Endothelial cell of umbilical vein (primary cell): ENCODE measurements around the gene SMOC1. TPM values are rescaled to one million over a fixed set of nuclear protein-coding genes. Genes with fewer than 3 reads are reported as not detected.

Experiments used
- BruUV-seq: library from RNA; stranded (reverse); fragments of 400-500 nt; replicated peaks from 2 replicates; lab custom pipeline; 2021; lab: Mats Ljungman, UMichigan
- CTCF ChIA-PET: fragments of 300-600, 350-600 bp; sonication (Branson Sonifier 250); formaldehyde crosslinking; loops from one replicate; lab custom pipeline; 2021; ENCODE audit warnings: antibody characterized with exemption, inconsistent platforms; lab: Charles Lee
- POLR2A ChIA-PET: fragments of 300-600, 350-600 bp; sonication (Branson Sonifier 250); formaldehyde crosslinking; loops from one replicate; lab custom pipeline; 2021; ENCODE audit warnings: antibody characterized with exemption, inconsistent platforms; lab: Charles Lee
- DNase-seq: peaks from one replicate; pipeline ENCODE4 v3.0.0-alpha.2; 2011; ENCODE audit warnings: low read depth, low spot score
- FAIRE-seq: peaks from 2 replicates; lab custom pipeline; 2011; peaks lifted over from hg19 to GRCh38; lab: Jason Lieb, UNC
- H2AFZ ChIP-seq: 2 replicates; pipeline ENCODE4 v1.6.0; 2012; ENCODE audit warnings: low read depth, low read length, control low read depth, inconsistent platforms
- H3K27ac ChIP-seq: 2 replicates; pipeline ENCODE4 v1.5.1; 2011; ENCODE audit warnings: low read depth, mild to moderate bottlenecking, control low read depth, low read length, moderate library complexity; ENCODE audit not compliant: insufficient read depth
- H3K27me3 ChIP-seq, 2 experiments: 2 replicates each; pipeline versions ENCODE4 v1.6.0 to v1.6.1; 2011; ENCODE audit warnings: low read length in 2 of 2, mixed read lengths in 1 of 2; ENCODE audit not compliant: control insufficient read depth in 2 of 2, insufficient read depth in 2 of 2
- H3K36me3 ChIP-seq, 2 experiments: 2 replicates in 1 of 2; 3 replicates in 1 of 2; pipeline ENCODE4 v1.5.1; 2011; ENCODE audit warnings: low read length in 2 of 2, mild to moderate bottlenecking in 1 of 2, moderate library complexity in 1 of 2; ENCODE audit not compliant: control insufficient read depth in 2 of 2, insufficient read depth in 2 of 2; ENCODE audit errors: extremely low read depth in 1 of 2
- H3K4me1 ChIP-seq: 3 replicates; pipeline ENCODE4 v1.5.1; 2011; ENCODE audit warnings: mild to moderate bottlenecking, low read length; ENCODE audit not compliant: control insufficient read depth, insufficient read depth; ENCODE audit errors: extremely low read depth
- H3K4me2 ChIP-seq: 2 replicates; pipeline ENCODE4 v1.6.1; 2011; ENCODE audit warnings: low read length, control low read depth, mixed read lengths; ENCODE audit not compliant: insufficient read depth
- H3K4me3 ChIP-seq, 3 experiments: fragments of 200-600 bp in 1 of 3; sonication (generic), shearing (Covaris generic) in 1 of 3; replicated peaks in 1 of 3; 2 replicates each; pipeline ENCODE4 v1.5.1; 2011 to 2016; ENCODE audit warnings: control low read depth in 3 of 3, low read length in 3 of 3, mild to moderate bottlenecking in 2 of 3, inconsistent platforms in 1 of 3, low read depth in 1 of 3, moderate library complexity in 1 of 3; ENCODE audit not compliant: insufficient read depth in 1 of 3
- H3K79me2 ChIP-seq: 2 replicates; pipeline ENCODE4 v1.6.0; 2012; ENCODE audit warnings: low read length, inconsistent platforms; ENCODE audit not compliant: control insufficient read depth, insufficient read depth
- H3K9ac ChIP-seq: replicated peaks from 2 replicates; pipeline ENCODE3; 2011; ENCODE audit warnings: low read length, control low read depth; ENCODE audit not compliant: insufficient read depth; ENCODE audit errors: extremely low read depth
- H3K9me1 ChIP-seq: replicated peaks from 3 replicates; pipeline ENCODE4 v1.6.0; 2011; ENCODE audit warnings: mild to moderate bottlenecking, low read length; ENCODE audit not compliant: control insufficient read depth, insufficient read depth; ENCODE audit errors: extremely low read depth
- H3K9me3 ChIP-seq: replicated peaks from 2 replicates; pipeline ENCODE4 v1.5.1; 2012; ENCODE audit warnings: low read length, inconsistent platforms; ENCODE audit not compliant: control insufficient read depth, insufficient read depth
- H4K20me1 ChIP-seq: replicated peaks from 2 replicates; pipeline ENCODE3; 2011; ENCODE audit warnings: mild to moderate bottlenecking, low read length; ENCODE audit not compliant: control insufficient read depth, insufficient read depth; ENCODE audit errors: extremely low read depth
- EZH2 ChIP-seq: IDR thresholded peaks from 2 replicates; pipeline ENCODE4 v1.6.1; 2012; ENCODE audit warnings: borderline replicate concordance, low read depth, mild to moderate bottlenecking, moderate library complexity, low read length, inconsistent platforms; ENCODE audit not compliant: severe bottlenecking
- FOS ChIP-seq: IDR thresholded peaks from 2 replicates; pipeline ENCODE4 v1.6.1; 2011; ENCODE audit warnings: mild to moderate bottlenecking, low read length, moderate library complexity, borderline replicate concordance; ENCODE audit not compliant: insufficient read depth
- GATA2 ChIP-seq: IDR thresholded peaks from 2 replicates; pipeline ENCODE4 v1.7.0; 2011; ENCODE audit warnings: low read depth, mild to moderate bottlenecking, moderate library complexity, mixed read lengths, low read length; ENCODE audit not compliant: insufficient read length, insufficient read depth
- JUN ChIP-seq: IDR thresholded peaks from 2 replicates; pipeline ENCODE4 v1.6.1; 2011; ENCODE audit warnings: borderline replicate concordance, low read depth; ENCODE audit not compliant: insufficient read length, insufficient read depth
- MYC ChIP-seq: IDR thresholded peaks from one replicate; pipeline ENCODE4 v1.6.1; 2011; ENCODE audit warnings: mild to moderate bottlenecking, low read depth, low read length
- POLR2A ChIP-seq: IDR thresholded peaks from 2 replicates; pipeline ENCODE4 v1.6.1; 2012; ENCODE audit warnings: low read depth, mild to moderate bottlenecking, control low read depth, low read length
- POLR2AphosphoS5 ChIP-seq: IDR thresholded peaks from 2 replicates; pipeline ENCODE4 v1.6.1; 2012; ENCODE audit warnings: low read depth, mild to moderate bottlenecking, control low read depth, low read length, moderate library complexity; ENCODE audit not compliant: insufficient read depth
- dilution Hi-C: fragments of 300-500 bp; cut with MboI; formaldehyde crosslinking; loops from one replicate; pipeline ENCODE4 v1.15.0; 2019; ENCODE audit warnings: low sequenced_read_pairs; ENCODE audit not compliant: extremely low pct_ligation_motif_present
- intact Hi-C: fragments of 100-400 bp; cut with micrococcal nuclease; formaldehyde crosslinking; loops from one replicate; pipeline ENCODE4 v1.10.0; 2022
- polyA plus RNA-seq, 4 experiments: library from polyadenylated mRNA; depleted of rRNA in 3 of 4; stranded (reverse) in 3 of 4; unstranded in 1 of 4; fragments of >200 nt; gene quantifications; 2 replicates each; pipeline versions ENCODE4 v1.2.1 to v1.2.3, GENCODE V29; 2011 to 2012; ENCODE audit warnings: missing spikeins in 1 of 4
- total RNA-seq: library from RNA; stranded (reverse); gene quantifications from 2 replicates; pipeline ENCODE4 v1.2.3, GENCODE V29; 2021
- TF ChIP-seq, protein P1 (sequence below): IDR thresholded peaks from 2 replicates; pipeline ENCODE4 v1.6.1; 2011; ENCODE audit not compliant: insufficient read depth, insufficient read length
- TF ChIP-seq, protein P2 (sequence below), 2 donors: IDR thresholded peaks; 1 replicate in 1 of 2; 2 replicates in 1 of 2; pipeline ENCODE4 v1.5.1; 2011; ENCODE audit warnings: low read length in 2 of 2, mild to moderate bottlenecking in 2 of 2, moderate library complexity in 2 of 2, control low read depth in 1 of 2, inconsistent platforms in 1 of 2, low read depth in 1 of 2; ENCODE audit not compliant: insufficient read depth in 1 of 2; ENCODE audit errors: extremely low read depth in 1 of 2

SMOC1 gene
- total and polyA plus RNA-seq, 2 donors (not counting 3 experiments of a cell fraction or from before 2014, with no cell fraction given), result 0.97 to 1.1 TPM

DNA sequence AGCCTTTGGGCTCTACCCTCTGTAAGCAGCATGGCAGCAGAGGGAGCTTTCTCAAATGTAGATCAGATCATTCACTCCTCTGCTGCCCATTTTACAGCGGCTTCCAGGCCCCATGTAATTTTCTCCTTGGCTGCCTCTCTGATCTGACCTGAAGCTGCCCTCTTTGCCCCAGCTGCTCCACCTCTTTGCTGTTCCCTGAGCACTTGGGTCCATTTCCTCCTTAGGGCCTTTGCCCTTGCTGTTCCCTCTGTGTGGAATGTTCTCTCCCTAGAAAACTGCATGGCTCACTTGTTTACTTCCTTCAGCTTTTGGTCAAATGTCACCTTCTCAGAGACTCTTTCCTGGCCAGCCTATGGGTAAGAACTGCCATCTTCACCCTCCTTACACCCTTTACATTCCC is 37.2 kb downstream of the SMOC1 start:
- dilution Hi-C loops (no loop called here), intact Hi-C loops (no loop called here)
- Histone ChIP-seq H3K9me1 (no peaks in the 10 kb centered on the region), H2AFZ (no peak overlapping the region), H3K36me3 (no peaks in the 10 kb centered on the region), H4K20me1 (no peaks in the 10 kb centered on the region), H3K4me2 (no peak overlapping the region), H3K9me3 (no peaks in the 10 kb centered on the region), H3K27ac (no peak overlapping the region), H3K27me3 (no peaks in the 10 kb centered on the region), H3K4me1 (no peaks in the 10 kb centered on the region), H3K9ac (no peak overlapping the region), H3K79me2 (no peaks in the 10 kb centered on the region), H3K4me3 (no peak overlapping the region)
- ChIA-PET CTCF (interaction anchor here (1.2 kb wide), 1 partner anchor 112 kb away, joined by 4 read pairs; no protein-coding TSS in a partner anchor), POLR2A (no interaction called here)
- TF ChIP-seq POLR2AphosphoS5 (no peak), POLR2A (no peak), GATA2 (no peak), EZH2 (no peak), FOS (no peak), JUN (no peak), MYC (no peak)
- TF ChIP-seq, protein P1, sequence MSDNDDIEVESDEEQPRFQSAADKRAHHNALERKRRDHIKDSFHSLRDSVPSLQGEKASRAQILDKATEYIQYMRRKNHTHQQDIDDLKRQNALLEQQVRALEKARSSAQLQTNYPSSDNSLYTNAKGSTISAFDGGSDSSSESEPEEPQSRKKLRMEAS, result no peak
- TF ChIP-seq, protein P2, sequence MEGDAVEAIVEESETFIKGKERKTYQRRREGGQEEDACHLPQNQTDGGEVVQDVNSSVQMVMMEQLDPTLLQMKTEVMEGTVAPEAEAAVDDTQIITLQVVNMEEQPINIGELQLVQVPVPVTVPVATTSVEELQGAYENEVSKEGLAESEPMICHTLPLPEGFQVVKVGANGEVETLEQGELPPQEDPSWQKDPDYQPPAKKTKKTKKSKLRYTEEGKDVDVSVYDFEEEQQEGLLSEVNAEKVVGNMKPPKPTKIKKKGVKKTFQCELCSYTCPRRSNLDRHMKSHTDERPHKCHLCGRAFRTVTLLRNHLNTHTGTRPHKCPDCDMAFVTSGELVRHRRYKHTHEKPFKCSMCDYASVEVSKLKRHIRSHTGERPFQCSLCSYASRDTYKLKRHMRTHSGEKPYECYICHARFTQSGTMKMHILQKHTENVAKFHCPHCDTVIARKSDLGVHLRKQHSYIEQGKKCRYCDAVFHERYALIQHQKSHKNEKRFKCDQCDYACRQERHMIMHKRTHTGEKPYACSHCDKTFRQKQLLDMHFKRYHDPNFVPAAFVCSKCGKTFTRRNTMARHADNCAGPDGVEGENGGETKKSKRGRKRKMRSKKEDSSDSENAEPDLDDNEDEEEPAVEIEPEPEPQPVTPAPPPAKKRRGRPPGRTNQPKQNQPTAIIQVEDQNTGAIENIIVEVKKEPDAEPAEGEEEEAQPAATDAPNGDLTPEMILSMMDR (IDR thresholded peaks at IDR 0.05; ENCODE audit: extremely low read depth in 1 of 2, insufficient read depth in 1 of 2, low read depth in 1 of 2, low read length in 2 of 2), result no peak
- FAIRE-seq (no peak), DNase-seq (no peak)
- no TSS peak for BruUV-seq
